Endodermal cell (in vitro differentiated cells): ENCODE measurements around the gene CCDC124. TPM values are rescaled to one million over a fixed set of nuclear protein-coding genes. Genes with fewer than 3 reads are reported as not detected.

Experiments used
- DNase-seq: peaks from one replicate; pipeline ENCODE4 v3.0.0-alpha.2; 2017
- H3K27ac ChIP-seq: 2 replicates; pipeline ENCODE4 v1.5.1; 2013; ENCODE audit warnings: mild to moderate bottlenecking, low read depth, low read length, moderate library complexity
- H3K27me3 ChIP-seq: 2 replicates; pipeline ENCODE4 v1.6.1; 2013; ENCODE audit warnings: mild to moderate bottlenecking, low read length, moderate library complexity; ENCODE audit not compliant: insufficient read depth, control insufficient read depth, poor library complexity, severe bottlenecking
- H3K36me3 ChIP-seq: 2 replicates; pipeline ENCODE4 v1.7.0; 2013; ENCODE audit warnings: mild to moderate bottlenecking, low read length, moderate library complexity; ENCODE audit not compliant: control insufficient read depth, insufficient read depth
- H3K4me1 ChIP-seq: one replicate; pipeline ENCODE4 v1.7.0; 2013; ENCODE audit warnings: low read length; ENCODE audit not compliant: control insufficient read depth, insufficient read depth
- H3K4me3 ChIP-seq: 2 replicates; pipeline ENCODE4 v1.5.1; 2013; ENCODE audit warnings: mild to moderate bottlenecking, low read length, moderate library complexity
- H3K9ac ChIP-seq: 2 replicates; pipeline ENCODE4 v1.6.1; 2013; ENCODE audit warnings: mild to moderate bottlenecking, low read length, moderate library complexity; ENCODE audit not compliant: poor library complexity, severe bottlenecking; ENCODE audit errors: extremely low read depth
- H3K9me3 ChIP-seq: 2 replicates; pipeline ENCODE4 v1.6.1; 2013; ENCODE audit warnings: mild to moderate bottlenecking, low read length, moderate library complexity; ENCODE audit not compliant: control insufficient read depth
- H3K27ac Mint-ChIP-seq: 2 replicates; pipeline ENCODE4 v1.8.0; 2020; ENCODE audit warnings: mixed read lengths
- H3K27me3 Mint-ChIP-seq: 2 replicates; pipeline ENCODE4 v1.8.0; 2021; ENCODE audit warnings: mild to moderate bottlenecking, mixed read lengths; ENCODE audit not compliant: insufficient read depth
- H3K36me3 Mint-ChIP-seq: 2 replicates; pipeline ENCODE4 v1.8.0; 2020; ENCODE audit warnings: low read depth, mixed read lengths
- H3K4me1 Mint-ChIP-seq: 2 replicates; pipeline ENCODE4 v1.8.0; 2020; ENCODE audit warnings: mixed read lengths
- H3K4me3 Mint-ChIP-seq: 2 replicates; pipeline ENCODE4 v1.8.0; 2020; ENCODE audit warnings: mild to moderate bottlenecking, moderate library complexity, mixed read lengths
- H3K9me3 Mint-ChIP-seq: 2 replicates; pipeline ENCODE4 v1.8.0; 2020; ENCODE audit warnings: mild to moderate bottlenecking, mixed read lengths
- CTCF ChIP-seq: fragments of 200-600 bp; sonication (generic); conservative IDR thresholded peaks from 2 replicates; pipeline ENCODE4 v1.5.0; 2021; ENCODE audit warnings: antibody characterized with exemption, mild to moderate bottlenecking
- WGBS, 2 experiments: methylation state at CpG; one replicate each; pipeline versions ENCODE4 v1.1.5 to v1.1.7; 2013; ENCODE audit warnings: missing lambda C conversion rate in 2 of 2, mixed read lengths in 1 of 2; ENCODE audit not compliant: insufficient coverage in 1 of 2, insufficient read length in 1 of 2; 5-methylcytosine and 5-hydroxymethylcytosine counted together
- total RNA-seq, 2 donors: library from RNA; stranded (reverse); fragmentation: NEBNext Ultra II Directional in 1 of 2; extraction: Animal tissue kit (Norgen Biotek cat#: 25700) in 1 of 2; gene quantifications; 2 replicates in 1 of 2; 3 replicates in 1 of 2; pipeline ENCODE4 v1.2.1, GENCODE V29; 2021

CCDC124 gene
- total RNA-seq, 2 donors from 2014 or later = 129 to 143 TPM

DNA sequence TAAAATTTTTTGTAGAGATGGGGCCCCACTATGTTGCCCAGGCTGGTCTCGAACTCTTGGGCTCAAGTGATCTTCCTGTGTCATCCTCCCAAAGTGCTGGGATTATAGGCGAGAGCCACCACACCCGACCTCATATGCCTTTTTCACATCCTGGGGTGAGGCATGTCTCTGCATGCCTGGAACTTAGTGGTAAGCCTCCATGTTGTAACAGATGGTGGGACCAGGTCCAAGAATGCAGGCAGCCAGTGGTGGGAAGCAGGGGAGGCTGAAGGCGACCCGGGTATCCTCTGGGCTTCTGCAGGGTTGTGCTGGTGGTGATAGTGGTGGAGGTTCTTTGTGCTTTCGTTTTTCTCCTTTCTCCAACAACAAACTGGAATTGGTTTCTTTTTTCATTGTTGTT is 30.1 kb upstream of the CCDC124 start:
- H3K9me3 Mint-ChIP-seq = peaks cover 24% of the 10 kb centered on the region
- no peak overlapping the region for H3K4me3 Mint-ChIP-seq
- no peak for TF ChIP-seq CTCF
- H3K27me3 ChIP-seq = no peaks in the 10 kb centered on the region
- no peaks in the 10 kb centered on the region for H3K4me1 ChIP-seq
- no peak overlapping the region for H3K4me3 ChIP-seq
- no peak for DNase-seq
- H3K36me3 Mint-ChIP-seq = no peaks in the 10 kb centered on the region
- no peak overlapping the region for H3K9ac ChIP-seq
- no peaks in the 10 kb centered on the region for H3K36me3 ChIP-seq
- H3K27ac ChIP-seq = no peak overlapping the region
- peaks cover 6% of the 10 kb centered on the region for H3K9me3 ChIP-seq
- peaks cover 11% of the 10 kb centered on the region for H3K27me3 Mint-ChIP-seq
- 91% methylated on average over 5 of the region's 6 CpGs; no CpG with 5 or more reads in 1 of the 2 experiments for whole genome bisulfite sequencing, 2 experiments
- H3K27ac Mint-ChIP-seq = no peak overlapping the region
- H3K4me1 Mint-ChIP-seq = no peaks in the 10 kb centered on the region

GRCh38 chr19:17908244-17908643 is 24.6 kb upstream of the CCDC124 start:
- Histone ChIP-seq H3K9ac (no peak overlapping the region), H3K4me1 (no peaks in the 10 kb centered on the region), H3K27me3 (no peaks in the 10 kb centered on the region), H3K36me3 (no peaks in the 10 kb centered on the region), H3K9me3 (peaks cover 10% of the 10 kb centered on the region), H3K4me3 (no peak overlapping the region), H3K27ac (no peak overlapping the region)
- 90 to 93% methylated on average over 2 to 3 of the region's 3 CpGs for WGBS, 2 experiments
- peaks cover 17% of the 10 kb centered on the region for H3K9me3 Mint-ChIP-seq
- no peak overlapping the region for H3K27ac Mint-ChIP-seq
- peaks cover 8% of the 10 kb centered on the region for H3K4me1 Mint-ChIP-seq
- no peak overlapping the region for H3K4me3 Mint-ChIP-seq
- DNase-seq = no peak
- no peaks in the 10 kb centered on the region for H3K36me3 Mint-ChIP-seq
- no peak for TF ChIP-seq CTCF
- H3K27me3 Mint-ChIP-seq = no peaks in the 10 kb centered on the region

DNA sequence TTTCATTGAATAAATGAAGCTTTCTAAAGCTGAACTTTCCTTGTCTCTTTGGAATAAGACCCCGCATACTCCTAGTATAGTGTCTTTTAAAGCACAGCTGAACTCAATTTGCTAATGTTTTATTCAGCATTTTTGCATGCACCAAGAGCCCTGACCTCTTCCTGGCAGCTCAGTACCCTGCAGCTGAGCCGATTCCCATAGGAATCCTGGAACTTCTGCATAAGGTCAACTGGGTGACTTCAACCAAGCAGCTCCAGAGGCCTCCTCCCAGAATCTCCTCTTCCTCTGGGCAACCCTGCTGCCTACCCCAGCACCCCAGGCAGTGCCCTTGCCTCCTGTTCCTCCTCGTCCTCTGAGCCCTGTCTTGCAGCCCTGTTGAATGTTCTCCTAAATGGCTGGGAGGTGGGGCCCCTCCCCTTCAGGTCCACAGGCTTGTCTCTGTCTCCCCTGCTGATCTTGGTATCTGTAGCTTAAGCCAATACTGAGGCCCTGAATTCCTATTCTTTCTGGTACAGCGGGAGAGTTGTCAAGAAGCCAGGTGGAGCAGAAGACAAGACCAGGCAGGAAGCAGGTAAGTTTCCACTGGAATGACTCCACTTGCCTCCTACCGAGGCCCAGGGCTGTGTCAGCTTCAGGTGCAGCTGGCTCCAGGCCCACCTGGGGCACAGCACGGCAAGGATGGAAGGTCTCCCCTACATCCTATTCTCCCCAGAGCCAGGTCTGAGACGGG is 23.6 kb upstream of the CCDC124 start:
- H3K27me3 Mint-ChIP-seq = peaks cover 3% of the 10 kb centered on the region
- H3K4me3 ChIP-seq = no peak overlapping the region
- WGBS, 2 experiments = 40 to 67% methylated on average over 4 to 7 of the region's 7 CpGs
- H3K36me3 ChIP-seq = no peaks in the 10 kb centered on the region
- peak; percentile 78 for DNase-seq
- H3K27me3 ChIP-seq = no peaks in the 10 kb centered on the region
- no peak overlapping the region for H3K4me3 Mint-ChIP-seq
- TF ChIP-seq CTCF = no peak
- H3K9me3 ChIP-seq = peaks cover 16% of the 10 kb centered on the region
- no peaks in the 10 kb centered on the region for H3K36me3 Mint-ChIP-seq
- no peak overlapping the region for H3K27ac ChIP-seq
- no peak overlapping the region for H3K9ac ChIP-seq
- H3K27ac Mint-ChIP-seq = no peak overlapping the region
- H3K4me1 Mint-ChIP-seq = peaks cover 8% of the 10 kb centered on the region
- peaks cover 24% of the 10 kb centered on the region for H3K9me3 Mint-ChIP-seq
- H3K4me1 ChIP-seq = no peaks in the 10 kb centered on the region
